Caco-2 (cell line): ENCODE measurements around the gene NAV3. TPM values are rescaled to one million over a fixed set of nuclear protein-coding genes. Genes with fewer than 3 reads are reported as not detected.

Source experiments
- BruUV-seq: library from RNA; stranded (reverse); fragments of 400-500 nt; replicated peaks from 2 replicates; lab custom pipeline; 2021; lab: Mats Ljungman, UMichigan
- CTCF ChIA-PET: fragments of 300-600 bp; sonication (Branson Sonifier 250); formaldehyde crosslinking; loops from one replicate; lab custom pipeline; 2022; ENCODE audit warnings: antibody characterized with exemption; lab: Charles Lee
- POLR2A ChIA-PET: fragments of 300-600 bp; sonication (Branson Sonifier 250); formaldehyde crosslinking; loops from one replicate; lab custom pipeline; 2022; ENCODE audit warnings: antibody characterized with exemption; lab: Charles Lee
- DNase-seq, 2 experiments: peaks; one replicate each; pipeline versions ENCODE4 v3.0.0 to v3.0.0-alpha.2; 2020 to 2022
- H3K27me3 ChIP-seq: replicated peaks from 2 replicates; pipeline ENCODE4 v1.6.0; 2011; ENCODE audit warnings: low read length; ENCODE audit not compliant: control insufficient read depth, insufficient read depth
- H3K36me3 ChIP-seq: 2 replicates; pipeline ENCODE4 v1.5.1; 2011; ENCODE audit warnings: low read length; ENCODE audit not compliant: control insufficient read depth, insufficient read depth
- H3K4me1 ChIP-seq: fragments of 250-450 bp; sonication (Bioruptor Pico); 2 replicates; pipeline ENCODE4 v1.5.1; 2020; ENCODE audit warnings: mild to moderate bottlenecking
- H3K4me3 ChIP-seq: 2 replicates; pipeline ENCODE4 v1.5.1; 2011; ENCODE audit warnings: low read depth, mild to moderate bottlenecking, control low read depth, low read length
- H3K9me3 ChIP-seq: fragments of 250-450 bp; sonication (Bioruptor Pico); 2 replicates; pipeline ENCODE4 v1.5.1; 2020; ENCODE audit warnings: mild to moderate bottlenecking, moderate library complexity
- H3K27ac Mint-ChIP-seq: one replicate; pipeline ENCODE4 v1.8.0; 2022; ENCODE audit warnings: mixed read lengths; ENCODE audit not compliant: unreplicated experiment
- H3K27me3 Mint-ChIP-seq: one replicate; pipeline ENCODE4 v1.8.0; 2022; ENCODE audit warnings: mixed read lengths; ENCODE audit not compliant: insufficient read depth, unreplicated experiment
- H3K36me3 Mint-ChIP-seq: one replicate; pipeline ENCODE4 v1.8.0; 2022; ENCODE audit warnings: mild to moderate bottlenecking, mixed read lengths; ENCODE audit not compliant: insufficient read depth, unreplicated experiment
- H3K4me1 Mint-ChIP-seq: one replicate; pipeline ENCODE4 v1.8.0; 2022; ENCODE audit warnings: low read depth, mixed read lengths; ENCODE audit not compliant: unreplicated experiment
- H3K4me3 Mint-ChIP-seq: one replicate; pipeline ENCODE4 v1.8.0; 2022; ENCODE audit warnings: mild to moderate bottlenecking, moderate library complexity, mixed read lengths; ENCODE audit not compliant: unreplicated experiment
- H3K9me3 Mint-ChIP-seq: one replicate; pipeline ENCODE4 v1.8.0; 2022; ENCODE audit warnings: mixed read lengths; ENCODE audit not compliant: unreplicated experiment
- intact Hi-C: fragments of 100-400 bp; cut with micrococcal nuclease; formaldehyde crosslinking; loops from one replicate; pipeline ENCODE4 v1.10.0; 2022; ENCODE audit not compliant: unreplicated experiment
- total RNA-seq: library from RNA; stranded (reverse); gene quantifications from 2 replicates; pipeline ENCODE4 v1.2.3, GENCODE V29; 2022
- TF ChIP-seq, protein P1 (sequence below), 2 experiments: fragments of 200-600 bp in 1 of 2; IDR thresholded peaks; 1 replicate in 1 of 2; 2 replicates in 1 of 2; pipeline versions ENCODE4 v1.5.1 to v1.8.0; 2011 to 2022; ENCODE audit warnings: antibody characterized with exemption in 1 of 2, control low read depth in 1 of 2, inconsistent platforms in 1 of 2, low read depth in 1 of 2, low read length in 1 of 2, mild to moderate bottlenecking in 1 of 2, moderate library complexity in 1 of 2; ENCODE audit not compliant: insufficient read depth in 1 of 2, severe bottlenecking in 1 of 2, unreplicated experiment in 1 of 2

NAV3 gene
- total RNA-seq, 1 experiment from 2014 or later = 0.45 TPM

- intact Hi-C loops = no loop called here
- Mint-ChIP-seq H3K4me3 (no peak overlapping the region), H3K27me3 (peaks cover 3% of the 10 kb centered on the region), H3K4me1 (no peaks in the 10 kb centered on the region), H3K27ac (no peak overlapping the region), H3K36me3 (no peaks in the 10 kb centered on the region), H3K9me3 (peaks cover 19% of the 10 kb centered on the region)
- no peaks in the 10 kb centered on the region for H3K36me3 ChIP-seq
- no peaks in the 10 kb centered on the region for H3K4me1 ChIP-seq
- no peak overlapping the region for H3K4me3 ChIP-seq
- TF ChIP-seq, protein P1, sequence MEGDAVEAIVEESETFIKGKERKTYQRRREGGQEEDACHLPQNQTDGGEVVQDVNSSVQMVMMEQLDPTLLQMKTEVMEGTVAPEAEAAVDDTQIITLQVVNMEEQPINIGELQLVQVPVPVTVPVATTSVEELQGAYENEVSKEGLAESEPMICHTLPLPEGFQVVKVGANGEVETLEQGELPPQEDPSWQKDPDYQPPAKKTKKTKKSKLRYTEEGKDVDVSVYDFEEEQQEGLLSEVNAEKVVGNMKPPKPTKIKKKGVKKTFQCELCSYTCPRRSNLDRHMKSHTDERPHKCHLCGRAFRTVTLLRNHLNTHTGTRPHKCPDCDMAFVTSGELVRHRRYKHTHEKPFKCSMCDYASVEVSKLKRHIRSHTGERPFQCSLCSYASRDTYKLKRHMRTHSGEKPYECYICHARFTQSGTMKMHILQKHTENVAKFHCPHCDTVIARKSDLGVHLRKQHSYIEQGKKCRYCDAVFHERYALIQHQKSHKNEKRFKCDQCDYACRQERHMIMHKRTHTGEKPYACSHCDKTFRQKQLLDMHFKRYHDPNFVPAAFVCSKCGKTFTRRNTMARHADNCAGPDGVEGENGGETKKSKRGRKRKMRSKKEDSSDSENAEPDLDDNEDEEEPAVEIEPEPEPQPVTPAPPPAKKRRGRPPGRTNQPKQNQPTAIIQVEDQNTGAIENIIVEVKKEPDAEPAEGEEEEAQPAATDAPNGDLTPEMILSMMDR (IDR thresholded peaks at IDR 0.05; ENCODE audit: insufficient read depth in 1 of 2, low read depth in 1 of 2, low read length in 1 of 2, severe bottlenecking in 1 of 2, unreplicated experiment in 1 of 2) = no peak
- DNase-seq = no peak
- no peaks in the 10 kb centered on the region for H3K9me3 ChIP-seq
- ChIA-PET CTCF (no interaction called here), POLR2A (no interaction called here)
- no TSS peak for BruUV-seq
- no peaks in the 10 kb centered on the region for H3K27me3 ChIP-seq
Measured at GRCh38 chr12:78050790-78051189, 220.1 kb downstream of the NAV3 start.

DNA sequence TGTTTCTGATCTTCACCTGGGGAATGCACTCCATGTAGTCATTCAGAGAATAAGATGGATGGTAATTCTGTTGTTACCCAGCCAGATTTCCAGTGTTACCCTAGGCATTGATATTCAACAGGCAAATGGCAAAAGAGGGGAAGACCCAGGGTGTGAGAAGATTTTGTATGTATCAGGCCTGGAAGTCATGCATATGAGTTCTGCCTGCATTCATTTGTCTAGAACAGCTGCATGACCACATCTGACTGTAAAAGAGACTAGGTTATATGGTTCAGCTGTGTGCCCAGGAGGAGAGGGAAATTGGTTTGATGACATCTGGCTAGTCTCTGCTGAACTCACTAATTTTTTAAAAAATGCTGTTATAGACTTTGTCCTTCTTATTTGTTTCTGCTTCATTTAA lies 224.9 kb downstream of the NAV3 start:
- Mint-ChIP-seq H3K27ac (no peak overlapping the region), H3K9me3 (no peaks in the 10 kb centered on the region), H3K36me3 (no peaks in the 10 kb centered on the region), H3K27me3 (peaks cover 3% of the 10 kb centered on the region), H3K4me3 (no peak overlapping the region), H3K4me1 (no peaks in the 10 kb centered on the region)
- no peak for DNase-seq
- ChIA-PET POLR2A (no interaction called here), CTCF (no interaction called here)
- intact Hi-C loops = no loop called here
- no TSS peak for BruUV-seq
- TF ChIP-seq, protein P1 (IDR thresholded peaks at IDR 0.05; ENCODE audit: insufficient read depth in 1 of 2, low read depth in 1 of 2, low read length in 1 of 2, severe bottlenecking in 1 of 2, unreplicated experiment in 1 of 2) = no peak
- Histone ChIP-seq H3K36me3 (no peaks in the 10 kb centered on the region), H3K4me1 (no peaks in the 10 kb centered on the region), H3K4me3 (no peak overlapping the region), H3K9me3 (no peaks in the 10 kb centered on the region), H3K27me3 (no peaks in the 10 kb centered on the region)

GRCh38 chr12:78057075-78057474 lies 226.4 kb downstream of the NAV3 start:
- no peak overlapping the region for H3K4me3 ChIP-seq
- no peaks in the 10 kb centered on the region for H3K9me3 ChIP-seq
- Mint-ChIP-seq H3K9me3 (no peaks in the 10 kb centered on the region), H3K27me3 (peaks cover 3% of the 10 kb centered on the region), H3K4me3 (no peak overlapping the region), H3K36me3 (no peaks in the 10 kb centered on the region), H3K4me1 (no peaks in the 10 kb centered on the region), H3K27ac (no peak overlapping the region)
- POLR2A ChIA-PET = no interaction called here
- H3K36me3 ChIP-seq = no peaks in the 10 kb centered on the region
- intact Hi-C loops = no loop called here
- no peaks in the 10 kb centered on the region for H3K27me3 ChIP-seq
- BruUV-seq = no TSS peak
- no peaks in the 10 kb centered on the region for H3K4me1 ChIP-seq
- CTCF ChIA-PET = no interaction called here
- no peak for DNase-seq
- TF ChIP-seq, protein P1 (IDR thresholded peaks at IDR 0.05; ENCODE audit: insufficient read depth in 1 of 2, low read depth in 1 of 2, low read length in 1 of 2, severe bottlenecking in 1 of 2, unreplicated experiment in 1 of 2) = no peak
